HG03558 (cell line): ENCODE data around the gene MSANTD7.
A peak's percentile ranks its signal among the peaks of the same experiment; 100 is the strongest.
"Not testable (repeated sequence)": the region's sequence is repeated elsewhere in the genome, so short reads cannot be mapped to it uniquely, and the experiment has no call there.

ENCODE experiments used
- ATAC-seq: cut with Tn5 transposase; IDR thresholded peaks from one replicate; pipeline ENCODE4 v1.9.1; 2021; ENCODE audit warnings: moderate number of reproducible peaks; ENCODE audit not compliant: unreplicated experiment; ENCODE audit errors: extremely low read depth

The MSANTD7 gene

GRCh38 chr10:14837757-14838581 is at the start of gene MSANTD7, which contains the start of the genes CDNF and HSPA14:
Gene MSANTD7 (plus strand): TSS chr10:14838306. CDS start chr10:14842285, 3,979 bp downstream.
Gene CDNF (minus strand): TSS chr10:14838037. CDS start chr10:14837946, 91 bp downstream.
Gene HSPA14 (plus strand): TSS chr10:14838306. CDS start chr10:14838403, 97 bp downstream.
- ATAC-seq, result peak; percentile 84

- ATAC-seq, result no peak
These were observed 39.5 kb upstream of the MSANTD7 start for GRCh38 chr10:14798636-14799035.

GRCh38 chr10:14800397-14800796 is 37.7 kb upstream of the MSANTD7 start:
- ATAC-seq, result no peak

GRCh38 chr10:14801723-14802122 is 36.4 kb upstream of the MSANTD7 start:
- ATAC-seq, result no peak

GRCh38 chr10:14803827-14804226 is 34.3 kb upstream of the MSANTD7 start:
- no peak for ATAC-seq

GRCh38 chr10:14806318-14806717 is 31.8 kb upstream of the MSANTD7 start:
- no peak for ATAC-seq

GRCh38 chr10:14810969-14811953 is 26.8 kb upstream of the MSANTD7 start:
- no peak for ATAC-seq

- no peak for ATAC-seq
These were observed 25.8 kb upstream of the MSANTD7 start for GRCh38 chr10:14812271-14812670.

GRCh38 chr10:14815681-14816080 is 22.4 kb upstream of the MSANTD7 start:
- ATAC-seq, result no peak

- not testable (repeated sequence) for ATAC-seq
These were observed 21.4 kb upstream of the MSANTD7 start for GRCh38 chr10:14816717-14817116.

GRCh38 chr10:14820010-14820774 is 17.9 kb upstream of the MSANTD7 start:
- ATAC-seq, result no peak

- no peak for ATAC-seq
These were observed 17.3 kb upstream of the MSANTD7 start for GRCh38 chr10:14820775-14821154.

GRCh38 chr10:14821635-14822375 is 16.3 kb upstream of the MSANTD7 start:
- no peak for ATAC-seq

GRCh38 chr10:14822879-14823755 is 15.0 kb upstream of the MSANTD7 start:
- no peak for ATAC-seq

GRCh38 chr10:14823966-14824365 is 14.1 kb upstream of the MSANTD7 start:
- no peak for ATAC-seq

GRCh38 chr10:14826076-14826829 is 11.9 kb upstream of the MSANTD7 start:
- ATAC-seq, result no peak

- ATAC-seq, result no peak
These were observed 5.0 kb upstream of the MSANTD7 start for GRCh38 chr10:14833106-14833505.

GRCh38 chr10:14836208-14836607 is 1.9 kb upstream of the MSANTD7 start:
- no peak for ATAC-seq
